SK-N-MC (cell line): ENCODE measurements around the gene LGR6.

Source experiments
- EZH2 ChIP-seq: fragments of 200-600 bp; sonication (generic); IDR thresholded peaks from one replicate; pipeline ENCODE4 v1.6.1; 2017; ENCODE audit warnings: antibody characterized with exemption
- POLR2AphosphoS5 ChIP-seq: IDR thresholded peaks from 2 replicates; pipeline ENCODE4 v1.6.1; 2012; ENCODE audit warnings: mild to moderate bottlenecking, low read depth, low read length, borderline replicate concordance

- TF ChIP-seq EZH2, result no peak
- TF ChIP-seq POLR2AphosphoS5, result no peak
Measured at GRCh38 chr1:202181586-202181985, 12.0 kb upstream of the LGR6 start.
